Measurements from ENCODE around the gene SMIM12.
"Not testable (repeated sequence)": the region's sequence is repeated elsewhere in the genome, so short reads cannot be mapped to it uniquely, and the experiment has no call there.

Gene SMIM12

GRCh38 chr1:34816332-34816731, 43.2 kb downstream of the SMIM12 start:
- no peak for DNase-seq
- H3K27ac Mint-ChIP-seq, result no peak overlapping the region
- TF ChIP-seq CTCF (IDR thresholded peaks at IDR 0.05), result no peak
- H3K4me3 Mint-ChIP-seq, result no peak overlapping the region
- no peaks in the 10 kb centered on the region for H3K9me3 Mint-ChIP-seq
- no peaks in the 10 kb centered on the region for H3K36me3 Mint-ChIP-seq (ENCODE audit: low read depth)
- no peaks in the 10 kb centered on the region for H3K4me1 Mint-ChIP-seq
- H3K27me3 Mint-ChIP-seq (ENCODE audit: low read depth, poor library complexity), result peaks cover 20% of the 10 kb centered on the region

GRCh38 chr1:34810781-34811180, 48.8 kb downstream of the SMIM12 start:
- not testable (repeated sequence) for DNase-seq; H3K9me3 Mint-ChIP-seq; H3K36me3 Mint-ChIP-seq (ENCODE audit: low read depth); H3K4me1 Mint-ChIP-seq; H3K4me3 Mint-ChIP-seq; H3K27ac Mint-ChIP-seq
- H3K27me3 Mint-ChIP-seq (ENCODE audit: low read depth, poor library complexity), result peaks cover 32% of the 10 kb centered on the region

GRCh38 chr1:34808051-34808810, 51.3 kb downstream of the SMIM12 start:
- Mint-ChIP-seq H3K27me3 (ENCODE audit: low read depth, poor library complexity) (peaks cover 33% of the 10 kb centered on the region), H3K9me3 (peaks cover 15% of the 10 kb centered on the region), H3K36me3 (ENCODE audit: low read depth) (no peaks in the 10 kb centered on the region), H3K27ac (no peak overlapping the region), H3K4me3 (no peak overlapping the region), H3K4me1 (no peaks in the 10 kb centered on the region)
- no peak for TF ChIP-seq CTCF (IDR thresholded peaks at IDR 0.05)
- DNase-seq, result no peak

GRCh38 chr1:34806396-34806795, 53.2 kb downstream of the SMIM12 start:
- H3K4me1 Mint-ChIP-seq, result no peaks in the 10 kb centered on the region
- H3K4me3 Mint-ChIP-seq, result no peak overlapping the region
- H3K27ac Mint-ChIP-seq, result no peak overlapping the region
- no peaks in the 10 kb centered on the region for H3K36me3 Mint-ChIP-seq (ENCODE audit: low read depth)
- no peak for DNase-seq
- TF ChIP-seq CTCF (IDR thresholded peaks at IDR 0.05), result no peak
- H3K27me3 Mint-ChIP-seq (ENCODE audit: low read depth, poor library complexity), result peaks cover 36% of the 10 kb centered on the region
- peaks cover 23% of the 10 kb centered on the region for H3K9me3 Mint-ChIP-seq

GRCh38 chr1:34803770-34804169, 55.8 kb downstream of the SMIM12 start:
- no peak for TF ChIP-seq CTCF (IDR thresholded peaks at IDR 0.05)
- no peak for DNase-seq
- Mint-ChIP-seq H3K27me3 (ENCODE audit: low read depth, poor library complexity) (peaks cover 36% of the 10 kb centered on the region), H3K4me3 (no peak overlapping the region), H3K9me3 (peaks cover 18% of the 10 kb centered on the region), H3K4me1 (no peaks in the 10 kb centered on the region), H3K27ac (no peak overlapping the region), H3K36me3 (ENCODE audit: low read depth) (no peaks in the 10 kb centered on the region)
